ENCODE measurements around the gene ZWILCH.

Gene ZWILCH

DNA sequence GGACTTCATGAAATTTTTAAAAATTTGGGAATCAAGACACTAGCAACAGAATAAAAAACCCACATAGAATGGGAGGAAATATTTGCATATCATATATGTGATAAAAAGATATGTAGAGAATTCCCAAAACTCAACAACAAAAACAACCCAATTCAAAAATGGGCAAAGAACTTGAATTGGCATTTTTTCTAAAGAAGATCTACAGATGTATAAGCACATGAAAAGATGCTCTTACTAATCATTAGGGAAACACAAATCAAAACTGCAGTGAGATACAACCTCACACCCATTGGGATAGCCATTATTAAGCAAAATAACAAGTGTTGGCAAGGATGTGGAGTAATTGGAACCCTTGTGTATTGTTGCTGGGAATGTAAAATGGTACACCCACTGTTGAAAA, 50.6 kb downstream of the ZWILCH start:
- no peak for DNase-seq

- DNase-seq: no peak
These were observed 53.1 kb downstream of the ZWILCH start for GRCh38 chr15:66558271-66558670.

DNA sequence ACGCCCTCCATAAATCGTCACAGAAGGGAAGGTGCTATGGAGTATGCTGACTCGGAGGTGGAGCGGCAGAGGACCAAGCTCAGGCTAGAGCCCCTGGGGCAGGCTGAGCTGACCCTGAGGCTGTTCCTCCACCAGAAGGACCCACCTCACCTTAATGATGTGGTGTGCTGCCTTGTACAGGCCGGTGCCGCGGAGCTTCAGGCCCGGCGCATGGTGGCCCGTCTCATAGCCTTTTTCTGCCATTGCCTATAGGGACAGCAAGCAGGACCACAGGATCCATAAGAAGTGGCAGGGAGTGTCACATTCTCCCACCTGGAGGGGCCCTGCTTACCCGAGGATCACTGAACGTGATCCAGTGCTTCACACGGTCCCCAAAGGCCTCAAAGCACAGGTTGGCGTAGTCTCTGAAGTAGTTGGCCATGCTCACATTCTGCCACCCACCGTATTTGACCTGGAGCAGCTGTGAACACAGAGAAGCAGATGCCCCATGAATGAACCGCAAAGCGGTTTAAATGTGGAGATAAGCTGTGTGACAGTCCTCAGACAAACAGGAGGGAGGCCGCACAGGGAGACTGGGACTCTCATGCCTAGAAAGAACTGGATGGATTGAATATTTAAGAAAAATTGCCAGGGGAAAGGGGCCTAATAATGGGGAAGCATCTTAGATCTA, 55.9 kb downstream of the ZWILCH start:
- no peak for DNase-seq

DNA sequence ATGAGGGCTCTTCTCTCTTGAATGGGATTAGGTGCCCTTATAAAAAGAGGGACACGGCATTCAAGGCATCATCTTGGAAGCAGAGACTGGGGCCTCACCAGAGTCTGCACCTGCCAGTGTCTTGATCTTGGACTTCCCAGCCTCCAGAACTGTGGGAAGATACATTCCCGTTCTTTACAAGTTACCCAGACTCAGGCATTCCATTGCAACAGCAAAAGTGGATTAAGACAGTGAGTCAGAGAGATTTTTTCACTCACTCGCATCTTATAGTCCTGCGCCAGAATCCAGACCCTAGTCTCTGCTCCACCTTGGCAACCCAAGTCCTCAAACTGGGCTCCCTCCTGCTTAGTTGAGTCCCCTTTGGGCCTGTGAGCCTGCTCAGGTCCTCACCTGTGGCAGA, 58.0 kb downstream of the ZWILCH start:
- no peak for DNase-seq

- DNase-seq: no peak
These were observed 58.5 kb downstream of the ZWILCH start for GRCh38 chr15:66563566-66564110.

DNA sequence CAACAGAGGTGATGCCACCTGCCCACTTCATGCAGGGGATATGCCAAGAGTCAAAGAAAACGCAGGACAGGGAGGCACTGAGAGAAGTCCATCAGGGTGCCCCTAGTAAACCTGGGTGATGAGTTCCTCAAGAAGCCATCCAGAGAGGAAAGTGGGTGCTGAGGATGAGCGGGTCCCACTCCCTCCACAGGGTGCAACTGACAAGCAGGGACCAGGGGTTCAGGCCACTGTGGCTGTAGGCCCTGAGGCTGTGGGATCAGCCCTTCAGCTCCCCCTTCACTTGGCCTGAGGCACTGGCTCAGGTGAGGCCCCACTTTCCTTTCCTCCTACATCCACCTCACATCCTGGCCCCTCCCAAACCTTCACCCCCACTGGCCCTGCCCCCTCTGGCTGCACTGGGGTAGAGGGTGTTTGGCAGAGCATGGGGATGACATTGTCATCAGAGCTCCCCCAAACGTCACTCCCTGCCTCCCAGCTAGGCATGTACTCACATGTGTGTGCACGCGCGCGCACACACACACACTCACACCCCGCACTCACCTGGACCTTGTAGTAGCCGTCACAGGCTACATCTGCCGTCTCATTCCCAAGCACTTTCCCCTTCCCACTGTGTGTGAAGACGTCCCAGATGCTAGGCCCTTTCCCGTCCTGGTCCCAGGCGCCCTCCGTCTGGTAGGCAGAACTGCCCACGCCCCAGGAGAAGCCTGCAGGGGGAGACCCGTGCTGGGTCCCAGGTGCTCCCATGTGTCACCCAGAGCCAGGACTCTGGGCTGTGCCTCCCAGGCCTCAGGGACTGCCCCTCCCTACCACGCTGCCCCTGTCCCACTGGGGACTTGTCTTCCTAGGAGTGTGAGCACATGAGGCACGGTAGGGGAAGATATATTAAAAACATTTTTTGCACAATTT, 59.3 kb downstream of the ZWILCH start:
- no peak for DNase-seq

DNA sequence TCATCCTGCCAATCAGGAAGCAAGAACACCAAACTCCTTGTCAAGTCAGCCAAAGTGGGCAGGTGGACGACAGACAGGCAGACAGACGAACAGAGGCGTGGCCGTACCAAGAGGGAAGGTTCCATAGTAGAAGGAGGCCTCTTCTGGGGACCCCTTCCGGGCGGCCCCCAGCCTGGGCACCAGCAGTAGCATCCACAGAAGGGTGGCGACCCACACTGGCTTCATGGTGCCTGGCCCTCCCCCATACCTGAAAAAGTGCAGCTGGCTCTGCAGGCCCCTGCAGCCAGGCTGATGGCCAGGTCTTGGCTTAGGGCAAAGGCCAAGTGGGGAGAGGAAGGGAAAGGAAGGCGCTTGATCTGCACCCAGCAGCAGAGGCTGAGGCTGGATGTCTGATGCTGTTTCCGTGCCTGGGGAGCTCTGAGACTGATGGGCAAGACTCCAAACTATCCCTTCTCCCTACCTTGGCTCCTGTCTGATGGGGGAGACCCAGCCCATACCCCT, 60.1 kb downstream of the ZWILCH start:
- DNase-seq: no peak

- DNase-seq: no peak
These were observed 60.6 kb downstream of the ZWILCH start, which contains the start of gene LCTL for GRCh38 chr15:66565741-66566144. LCTL (minus strand) TSS chr15:66565998; CDS start chr15:66565365, 633 bp downstream.

GRCh38 chr15:66566963-66567531, 61.9 kb downstream of the ZWILCH start:
- peak; percentile 59 to 90 for DNase-seq

GRCh38 chr15:66567897-66568296, 62.8 kb downstream of the ZWILCH start:
- no peak for DNase-seq

DNA sequence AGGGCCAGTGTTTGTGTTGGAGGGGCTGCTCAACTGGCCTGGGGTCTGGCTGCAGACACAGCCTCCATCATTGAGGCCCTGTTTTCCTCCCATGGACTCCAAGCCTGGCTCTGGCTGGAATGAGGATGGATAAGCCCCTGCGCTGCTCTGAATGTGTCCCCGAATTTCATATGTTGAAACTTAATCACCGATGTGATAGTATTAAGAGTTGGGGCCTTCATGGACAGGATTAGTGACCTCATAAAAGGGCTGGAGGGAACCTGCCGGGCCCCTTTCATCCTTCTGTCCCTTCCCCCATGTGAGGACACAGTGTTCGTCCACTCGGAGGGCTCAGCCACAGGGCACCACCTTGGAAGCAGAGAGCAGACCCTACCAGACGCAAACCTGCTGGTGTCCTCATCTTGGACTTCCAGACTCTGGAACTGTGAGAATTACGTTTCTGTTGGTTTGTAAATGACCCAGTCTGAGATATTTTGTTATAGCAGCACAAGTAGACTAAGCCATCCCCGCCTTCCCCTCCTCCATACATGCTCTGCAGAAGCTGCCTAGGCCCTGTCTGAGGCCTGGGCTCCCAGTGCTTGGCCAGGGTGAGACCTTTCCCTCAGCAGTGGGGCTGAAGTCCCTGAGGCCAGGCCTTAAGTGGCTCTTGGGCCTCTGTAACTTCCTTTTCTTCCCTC, 64.5 kb downstream of the ZWILCH start:
- DNase-seq: no peak

DNA sequence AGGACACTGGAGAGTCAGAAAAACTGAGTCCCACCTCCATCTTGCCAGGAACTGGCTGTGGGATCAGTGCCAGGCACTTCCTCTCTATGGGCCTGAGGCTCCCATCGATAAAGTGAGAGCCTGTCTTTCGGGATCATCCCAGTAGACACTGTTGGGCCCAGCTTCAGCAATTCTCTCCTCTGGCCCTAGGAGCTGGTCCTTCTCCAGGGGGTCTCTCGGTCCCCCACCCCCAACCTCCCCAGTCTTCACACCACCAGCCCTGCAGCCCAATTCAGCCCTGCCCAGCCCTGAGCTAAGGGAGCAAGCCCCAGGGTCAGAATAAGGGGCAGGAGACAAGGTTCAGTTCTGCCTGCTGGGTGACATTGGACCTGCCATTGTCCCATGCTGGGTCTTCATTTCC, 65.2 kb downstream of the ZWILCH start:
- no peak for DNase-seq

DNA sequence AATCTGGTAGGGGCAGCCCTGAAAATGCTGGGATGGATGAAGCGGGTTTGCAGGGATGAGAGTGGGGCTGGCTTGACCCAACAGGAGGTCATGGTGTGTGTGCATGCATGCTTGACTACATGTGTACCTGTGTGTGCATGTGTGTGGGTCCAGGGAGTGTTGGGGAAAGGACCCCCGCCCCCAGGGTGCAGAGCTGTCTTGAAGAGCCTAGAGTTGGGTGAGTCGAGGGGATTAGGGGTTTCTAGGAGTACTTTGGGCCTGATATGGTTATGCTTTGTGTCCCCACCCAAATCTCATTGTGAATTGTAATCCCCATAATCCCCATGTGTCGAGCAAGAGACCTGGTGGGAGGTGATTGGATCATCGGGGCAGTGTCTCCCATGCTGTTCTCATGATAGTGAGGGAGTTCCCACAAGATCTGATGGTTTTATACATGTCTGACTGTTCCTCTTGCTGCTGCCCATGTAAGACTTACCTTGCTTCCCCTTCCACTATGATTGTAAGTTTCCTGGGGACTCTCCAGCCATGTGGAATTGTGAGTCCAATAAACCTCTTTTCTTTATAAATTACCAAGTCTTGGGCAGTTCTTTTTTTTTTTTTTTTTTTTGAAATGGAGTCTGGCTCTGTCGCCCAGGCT, 65.8 kb downstream of the ZWILCH start:
- peak; percentile 53 to 84 for DNase-seq

DNA sequence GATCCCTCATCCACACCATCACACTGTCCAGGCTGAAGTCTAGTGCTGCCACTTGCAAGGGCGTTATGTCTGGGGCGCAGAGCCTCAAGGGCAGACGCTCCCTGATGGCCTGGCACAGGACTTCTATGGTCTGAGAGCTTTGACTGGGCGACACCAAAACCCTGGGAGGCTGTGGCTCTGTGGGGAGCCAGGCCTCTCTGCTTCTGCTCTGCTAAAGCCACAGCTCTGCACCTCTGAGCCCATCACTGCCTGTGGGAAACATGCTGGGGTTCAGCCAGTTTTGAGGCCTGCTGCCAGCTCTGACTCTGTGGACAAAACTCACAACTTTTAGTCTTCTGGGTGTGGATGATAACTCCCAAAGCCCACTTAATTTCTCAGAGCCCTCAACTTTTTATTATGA, 67.0 kb downstream of the ZWILCH start:
- DNase-seq: no peak

DNA sequence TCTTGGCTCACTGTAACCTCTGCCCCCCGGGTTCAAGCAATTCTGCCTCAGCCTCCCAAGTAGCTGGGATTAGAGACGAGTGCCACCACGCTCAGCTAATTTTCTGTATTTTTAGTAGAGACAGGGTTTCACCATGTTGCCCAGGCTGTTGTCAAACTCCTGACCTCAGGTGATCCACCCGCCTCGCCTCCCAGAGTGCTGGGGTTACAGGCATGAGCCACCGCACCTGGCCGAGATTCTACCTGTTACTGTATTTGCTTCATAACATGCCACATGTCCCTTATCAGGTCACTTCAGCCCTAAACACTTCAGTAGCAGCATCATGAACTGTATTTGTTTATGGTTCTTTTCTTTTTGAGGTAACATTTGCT, 68.2 kb downstream of the ZWILCH start:
- no peak for DNase-seq

DNA sequence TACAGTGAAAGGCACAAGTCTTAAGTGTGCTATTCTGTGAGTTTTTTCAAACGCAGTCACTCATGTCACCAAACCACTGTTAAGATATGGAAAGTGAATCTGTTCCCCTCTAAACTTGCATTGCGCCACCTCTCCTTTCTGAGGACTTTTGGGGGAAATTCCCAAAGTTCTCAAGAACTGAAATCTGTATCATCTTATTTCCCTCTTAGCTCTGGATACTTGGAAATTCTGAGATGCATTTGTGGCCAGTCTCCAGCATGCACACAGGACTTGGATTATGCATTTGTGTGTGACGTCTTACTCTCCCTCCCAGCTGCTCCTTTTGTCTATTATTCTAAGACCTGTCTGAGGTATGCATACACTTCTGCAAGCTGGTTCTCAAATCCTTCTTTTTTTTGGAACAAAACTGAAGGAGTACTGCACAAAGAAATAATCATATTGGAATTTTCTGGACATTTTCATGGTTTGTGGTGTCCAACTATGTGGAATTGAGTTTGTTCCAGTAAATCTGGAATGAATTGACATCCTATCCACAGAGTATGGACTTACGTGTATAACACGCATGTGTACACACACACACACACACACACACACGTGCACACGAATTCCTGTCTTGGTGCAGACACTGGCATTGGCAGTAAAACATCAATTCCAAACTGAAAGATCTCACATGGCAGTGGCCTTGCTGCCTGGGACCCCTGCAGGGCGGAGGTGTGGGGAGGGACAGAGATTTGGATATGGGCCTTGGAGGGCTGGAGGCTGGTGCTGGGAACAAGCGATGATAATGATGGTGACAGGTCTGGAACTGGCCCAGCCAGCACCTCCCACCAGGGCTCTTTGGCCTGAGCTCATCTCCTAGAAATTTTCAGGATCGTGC, 68.8 kb downstream of the ZWILCH start:
- DNase-seq: peak; percentile 95 to 96

DNA sequence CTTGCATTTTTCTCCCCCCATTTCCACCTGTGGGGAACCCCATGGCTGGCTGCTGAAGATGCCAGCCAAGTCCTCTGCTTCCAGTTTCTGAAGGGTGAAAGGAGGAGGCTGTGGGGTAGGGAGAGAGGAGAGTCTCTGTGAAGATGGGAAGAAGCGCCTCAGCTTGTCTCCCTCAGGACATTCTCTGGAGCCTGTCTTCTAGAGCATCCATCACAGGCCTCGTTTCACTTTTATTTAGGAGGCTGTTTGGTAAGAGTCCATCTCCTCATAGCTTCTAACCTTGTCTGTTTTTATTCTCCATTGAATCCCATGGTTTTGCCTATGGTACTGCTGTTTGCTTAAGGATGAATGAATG, 69.4 kb downstream of the ZWILCH start:
- no peak for DNase-seq

GRCh38 chr15:66578286-66578875, 73.3 kb downstream of the ZWILCH start:
- DNase-seq: peak; percentile 68 to 90

DNA sequence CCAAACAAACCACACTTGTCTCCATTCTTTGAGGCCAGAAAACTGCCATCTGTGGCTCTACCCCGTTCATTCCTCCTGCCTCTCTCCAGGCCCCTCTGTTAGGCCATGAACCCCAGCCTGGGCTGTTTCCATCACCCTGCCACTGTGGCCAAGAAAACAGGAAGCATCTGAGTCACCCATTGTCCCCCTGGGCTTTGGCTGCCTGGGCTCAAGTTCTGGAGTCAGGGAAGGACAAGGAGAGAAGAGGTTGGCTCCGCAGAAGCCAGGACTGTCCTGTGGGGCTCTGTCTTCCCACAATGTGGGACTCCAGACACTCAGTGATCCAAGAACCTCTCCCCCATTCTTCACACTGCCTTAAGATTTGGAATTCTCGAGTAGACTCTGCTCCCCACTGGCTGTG, 75.5 kb downstream of the ZWILCH start:
- DNase-seq: peak; percentile 21 to 37

DNA sequence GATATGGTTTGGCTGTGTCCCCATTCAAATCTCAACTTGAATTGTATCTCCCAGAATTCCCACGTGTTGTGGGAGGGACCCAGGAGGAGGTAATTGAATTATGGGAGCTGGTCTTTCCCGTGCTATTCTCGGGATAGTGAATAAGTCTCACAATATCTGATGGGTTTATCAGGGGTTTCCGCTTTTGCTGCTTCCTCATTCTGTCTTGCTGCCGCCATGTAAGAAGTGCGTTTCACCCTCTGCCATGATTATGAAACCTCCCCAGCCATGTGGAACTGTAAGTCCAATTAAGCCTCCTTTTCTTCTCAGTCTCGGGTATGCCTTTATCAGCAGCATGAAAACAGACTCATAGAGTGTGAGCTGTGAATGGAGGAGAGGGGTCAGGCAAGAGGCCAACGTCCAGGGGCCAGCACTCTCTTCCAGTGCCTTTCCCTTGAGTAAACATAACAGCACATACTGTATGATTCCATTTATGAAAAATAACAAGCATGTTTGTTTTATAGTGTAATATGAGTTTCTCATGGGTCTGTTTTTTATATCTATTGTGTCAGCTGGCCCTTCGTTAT, 76.9 kb downstream of the ZWILCH start:
- DNase-seq: peak; percentile 69 to 84
